SU-DHL-6 (cell line): ENCODE results near the gene KRTAP1-5.
"Not testable (repeated sequence)": the region's sequence is repeated elsewhere in the genome, so short reads cannot be mapped to it uniquely, and the experiment has no call there.

Experiments
- EZH2phosphoT487 ChIP-seq: fragments of 200-600 bp; sonication (generic), shearing (Covaris generic); conservative IDR thresholded peaks from 2 replicates; pipeline ENCODE4 v1.6.1; 2018; ENCODE audit warnings: mild to moderate bottlenecking, antibody characterized with exemption, low read length, moderate library complexity, mixed read lengths
- TF ChIP-seq, protein P1 (sequence below): fragments of 200-600 bp; sonication (generic); IDR thresholded peaks from one replicate; pipeline ENCODE4 v1.5.1; 2017; ENCODE audit warnings: antibody characterized with exemption, mild to moderate bottlenecking, low read length, moderate library complexity; ENCODE audit not compliant: insufficient read depth, poor library complexity, severe bottlenecking

DNA sequence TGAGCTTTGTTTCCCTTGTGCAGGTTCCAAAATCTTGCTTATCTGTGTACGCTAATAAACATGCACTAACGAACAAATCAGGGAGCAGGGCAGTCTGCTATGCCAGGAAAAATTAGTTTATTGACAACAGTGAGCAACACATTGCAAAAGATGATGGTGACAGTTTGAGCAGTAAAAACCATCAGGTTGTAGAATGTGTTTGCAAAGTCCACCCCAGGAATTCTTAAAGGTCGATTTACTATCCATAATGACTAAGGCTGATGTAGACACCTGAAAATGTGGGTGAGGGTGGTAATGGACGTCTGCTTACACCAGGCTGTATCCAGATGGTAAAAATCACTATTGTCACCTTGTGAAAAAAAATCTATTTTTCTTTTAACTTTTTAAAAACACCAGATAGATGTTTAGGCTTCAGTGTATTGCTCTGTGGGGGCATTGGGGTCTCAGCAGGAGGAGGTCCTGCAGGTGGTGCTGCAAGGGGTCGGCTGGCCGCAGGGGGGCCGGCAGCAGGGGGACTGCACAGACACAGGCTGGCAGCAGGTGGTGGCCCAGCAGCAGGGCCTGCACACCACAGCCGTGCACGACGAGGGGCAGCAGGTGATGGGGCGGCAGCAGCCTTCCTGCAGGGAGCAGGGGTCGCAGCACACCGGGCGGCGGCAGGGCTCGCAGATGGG, 38.1 kb upstream of the KRTAP1-5 start:
- TF ChIP-seq, protein P1, sequence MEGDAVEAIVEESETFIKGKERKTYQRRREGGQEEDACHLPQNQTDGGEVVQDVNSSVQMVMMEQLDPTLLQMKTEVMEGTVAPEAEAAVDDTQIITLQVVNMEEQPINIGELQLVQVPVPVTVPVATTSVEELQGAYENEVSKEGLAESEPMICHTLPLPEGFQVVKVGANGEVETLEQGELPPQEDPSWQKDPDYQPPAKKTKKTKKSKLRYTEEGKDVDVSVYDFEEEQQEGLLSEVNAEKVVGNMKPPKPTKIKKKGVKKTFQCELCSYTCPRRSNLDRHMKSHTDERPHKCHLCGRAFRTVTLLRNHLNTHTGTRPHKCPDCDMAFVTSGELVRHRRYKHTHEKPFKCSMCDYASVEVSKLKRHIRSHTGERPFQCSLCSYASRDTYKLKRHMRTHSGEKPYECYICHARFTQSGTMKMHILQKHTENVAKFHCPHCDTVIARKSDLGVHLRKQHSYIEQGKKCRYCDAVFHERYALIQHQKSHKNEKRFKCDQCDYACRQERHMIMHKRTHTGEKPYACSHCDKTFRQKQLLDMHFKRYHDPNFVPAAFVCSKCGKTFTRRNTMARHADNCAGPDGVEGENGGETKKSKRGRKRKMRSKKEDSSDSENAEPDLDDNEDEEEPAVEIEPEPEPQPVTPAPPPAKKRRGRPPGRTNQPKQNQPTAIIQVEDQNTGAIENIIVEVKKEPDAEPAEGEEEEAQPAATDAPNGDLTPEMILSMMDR, result not testable (repeated sequence)
- TF ChIP-seq EZH2phosphoT487, result not testable (repeated sequence)
